Stimulated activated CD4-positive, alpha-beta T cell treated with anti-CD3 and anti-CD28 coated beads, Interleukin-4, amount 100 ng/mL, for 48 hours (primary cell): Measurements from ENCODE around the gene TRAF3.
"Not testable (repeated sequence)": the region's sequence is repeated elsewhere in the genome, so short reads cannot be mapped to it uniquely, and the experiment has no call there.

Experiments
- DNase-seq, 2 donors: peaks; one replicate each; pipeline ENCODE4 v3.0.0-alpha.2; 2020; ENCODE audit warnings: low read depth in 2 of 2

Gene TRAF3

DNA sequence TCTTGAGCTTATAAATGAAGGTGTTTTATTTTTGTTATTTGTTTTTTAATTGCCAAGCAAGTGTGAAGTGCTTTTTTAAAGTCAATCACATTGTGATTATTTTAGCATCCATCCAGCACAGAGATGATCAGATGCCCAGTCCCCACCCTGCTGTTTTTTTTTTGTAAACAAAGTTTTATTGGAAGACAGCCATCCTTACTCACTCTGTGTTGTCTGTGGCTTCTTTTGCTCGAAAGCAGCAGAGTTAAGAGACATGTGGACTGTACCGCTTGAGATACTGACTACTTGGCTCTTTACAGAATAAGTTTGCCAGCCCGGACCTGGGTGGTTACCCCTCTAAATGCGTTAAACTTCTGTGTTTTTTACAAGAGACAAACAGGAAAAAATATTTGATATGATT is 114.3 kb downstream of the TRAF3 start:
- no peak for DNase-seq

DNA sequence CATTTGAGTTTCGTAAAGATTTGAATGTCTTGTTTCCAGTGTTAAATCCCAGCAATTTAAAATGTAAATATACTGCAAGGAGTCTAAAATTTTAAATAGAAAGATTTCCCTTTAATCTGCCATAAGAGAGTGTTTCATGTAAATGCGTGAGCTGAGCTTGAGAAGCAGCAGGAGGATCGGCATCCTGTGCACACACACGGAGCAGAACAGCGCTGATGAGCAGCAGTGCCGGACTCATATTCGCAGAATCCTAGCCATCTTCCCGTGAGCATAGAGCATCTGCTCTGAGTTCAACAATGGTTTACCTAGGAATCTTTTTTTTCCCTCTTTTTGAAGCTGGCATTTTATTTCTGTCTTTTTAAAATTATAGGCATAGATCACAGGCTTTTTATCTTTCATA is 115.4 kb downstream of the TRAF3 start:
- DNase-seq = no peak

DNA sequence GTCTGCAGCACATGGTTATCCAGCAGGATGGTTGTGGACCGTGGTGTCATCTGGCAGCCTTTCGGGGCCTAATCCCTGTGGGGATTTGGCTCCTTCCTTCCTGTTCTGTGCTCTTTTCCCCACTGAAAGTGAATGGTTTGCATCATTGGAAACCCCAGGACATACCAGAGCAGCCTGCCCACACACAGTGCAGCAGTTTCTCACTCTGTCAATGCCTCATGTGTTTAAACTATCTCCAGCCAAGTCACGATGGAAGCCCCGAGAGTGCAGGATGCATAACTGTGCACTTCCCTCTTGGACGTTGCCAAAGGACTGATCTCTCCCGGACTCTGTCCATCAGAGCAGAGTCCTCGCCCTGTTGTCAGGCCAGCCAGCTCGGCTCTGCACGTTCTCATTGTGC is 116.2 kb downstream of the TRAF3 start:
- DNase-seq = no peak

DNA sequence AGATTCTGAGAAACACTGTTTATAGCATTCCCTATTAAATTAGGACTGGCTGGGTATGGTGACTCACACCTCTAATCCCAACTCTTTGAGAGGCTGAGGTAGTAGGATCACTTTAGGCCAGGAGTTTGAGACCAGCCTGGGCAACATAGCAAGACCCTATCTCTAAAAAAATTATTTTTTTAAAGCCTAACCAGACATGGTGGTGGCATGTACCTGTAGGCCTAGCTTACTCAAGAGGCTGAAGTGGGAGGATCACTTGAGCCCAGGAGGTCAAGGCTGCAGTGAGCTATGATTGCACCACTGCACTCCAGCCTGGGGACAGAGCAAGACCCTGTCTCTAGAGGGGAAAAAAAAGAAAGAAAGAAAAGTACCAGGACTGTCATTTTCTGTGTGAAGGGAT is 119.5 kb downstream of the TRAF3 start:
- DNase-seq = not testable (repeated sequence)

DNA sequence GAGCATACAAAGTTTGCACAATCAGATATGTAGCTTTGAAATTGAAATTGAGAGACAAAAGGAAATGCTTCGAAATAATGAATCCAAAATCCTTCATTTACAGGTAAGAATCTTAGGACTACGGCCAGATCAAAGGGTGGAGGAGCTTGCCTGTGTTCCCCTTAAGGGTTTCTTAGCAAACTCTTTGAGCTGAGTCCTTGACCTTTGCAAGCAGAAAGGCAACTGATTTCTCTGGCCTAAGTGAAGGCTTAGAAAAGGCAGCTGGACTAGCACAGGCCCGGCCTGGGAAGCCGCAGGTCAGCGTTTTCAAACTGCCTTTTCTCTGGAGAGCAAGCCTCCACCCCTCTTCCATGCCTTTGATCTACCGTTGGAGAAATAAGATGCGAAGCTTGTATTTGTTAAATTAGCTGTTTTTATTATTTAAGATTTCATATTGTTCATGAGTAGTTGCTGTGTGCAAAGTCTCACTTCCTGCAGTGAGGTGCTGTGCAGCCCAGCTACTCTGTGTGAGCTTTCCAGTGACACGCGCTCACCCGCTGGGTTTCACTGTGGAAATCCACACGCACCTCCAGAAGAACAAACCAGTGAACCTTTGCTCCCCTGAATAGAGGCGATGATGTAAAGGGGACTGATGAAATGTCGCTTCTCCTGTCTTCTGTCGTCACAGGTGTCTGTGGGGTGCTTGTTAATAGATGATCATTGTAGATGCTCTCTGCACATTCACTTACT is 120.2 kb downstream of the TRAF3 start:
- no peak for DNase-seq

DNA sequence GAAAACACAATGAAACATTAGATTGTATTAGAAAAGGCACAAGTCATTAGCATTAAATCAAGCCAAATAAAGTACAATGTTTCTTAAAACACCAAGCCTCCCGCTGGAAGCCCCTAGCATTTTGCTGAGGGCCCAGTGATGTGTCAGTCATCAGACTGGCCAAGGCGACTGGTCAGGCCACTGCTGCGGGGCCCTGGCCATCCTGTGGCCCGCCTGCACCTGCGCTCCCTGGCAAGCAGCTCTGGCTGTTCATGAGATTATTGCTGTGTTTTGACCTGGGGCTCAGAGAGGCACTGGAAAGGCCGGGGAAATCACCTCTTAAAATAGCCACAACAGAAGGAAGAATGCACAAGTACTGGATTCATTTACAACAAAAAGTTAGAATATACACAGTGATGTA is 121.0 kb downstream of the TRAF3 start:
- no peak for DNase-seq

DNA sequence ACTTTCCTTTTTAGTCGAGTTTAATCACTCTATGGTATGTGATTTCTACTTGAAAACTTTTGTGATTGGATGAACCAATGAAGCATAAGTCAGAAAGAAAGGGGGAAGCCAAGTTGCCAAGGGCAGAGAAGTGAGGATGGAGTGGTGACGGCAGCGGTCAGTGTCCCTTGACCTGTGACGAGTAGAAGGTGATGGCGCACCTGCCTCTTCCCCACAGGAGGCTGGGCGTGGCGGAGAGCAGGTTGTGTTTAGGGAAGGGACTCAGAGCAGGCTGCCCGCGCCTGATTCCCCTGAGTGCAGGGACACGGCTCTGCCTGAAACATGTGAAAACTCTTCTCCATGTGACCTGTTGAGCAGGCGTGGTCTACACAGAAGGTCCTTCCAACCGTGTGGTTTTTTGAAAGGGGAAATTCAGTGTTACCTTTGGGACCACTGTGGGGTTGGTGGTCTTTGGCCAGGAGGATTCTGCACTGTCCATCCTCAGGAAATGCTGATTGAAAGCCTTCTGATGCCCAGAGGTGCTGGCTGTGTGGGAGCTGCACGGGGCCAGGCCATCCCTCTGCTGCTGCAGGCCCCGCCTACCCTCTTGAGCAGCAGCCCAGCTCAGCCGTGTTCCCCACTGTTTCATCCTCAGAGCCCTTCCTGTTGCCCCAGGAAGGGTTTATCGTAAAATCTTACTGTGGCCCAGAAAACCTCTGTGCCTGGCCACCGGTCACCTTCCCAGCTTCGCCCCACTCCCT is 121.7 kb downstream of the TRAF3 start:
- no peak for DNase-seq

DNA sequence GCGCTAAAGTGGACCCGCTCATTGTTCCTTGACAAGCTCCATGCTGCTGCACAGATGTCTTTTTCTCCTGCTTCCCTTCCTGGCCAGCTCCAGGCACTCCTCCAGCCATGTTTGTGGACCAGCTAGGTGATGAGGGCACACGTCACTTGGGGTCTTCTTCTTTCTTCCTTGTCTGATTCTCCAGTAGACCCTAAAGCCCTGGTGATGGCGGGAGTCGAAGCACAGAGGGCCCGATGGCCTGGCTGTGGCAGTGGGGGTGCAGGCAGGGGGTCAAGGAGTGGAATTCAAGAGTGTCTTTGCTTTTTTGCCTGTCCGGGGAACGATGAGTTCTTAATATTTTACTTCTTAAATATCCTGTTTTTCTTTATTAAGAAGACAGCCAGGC is 122.3 kb downstream of the TRAF3 start:
- no peak for DNase-seq

DNA sequence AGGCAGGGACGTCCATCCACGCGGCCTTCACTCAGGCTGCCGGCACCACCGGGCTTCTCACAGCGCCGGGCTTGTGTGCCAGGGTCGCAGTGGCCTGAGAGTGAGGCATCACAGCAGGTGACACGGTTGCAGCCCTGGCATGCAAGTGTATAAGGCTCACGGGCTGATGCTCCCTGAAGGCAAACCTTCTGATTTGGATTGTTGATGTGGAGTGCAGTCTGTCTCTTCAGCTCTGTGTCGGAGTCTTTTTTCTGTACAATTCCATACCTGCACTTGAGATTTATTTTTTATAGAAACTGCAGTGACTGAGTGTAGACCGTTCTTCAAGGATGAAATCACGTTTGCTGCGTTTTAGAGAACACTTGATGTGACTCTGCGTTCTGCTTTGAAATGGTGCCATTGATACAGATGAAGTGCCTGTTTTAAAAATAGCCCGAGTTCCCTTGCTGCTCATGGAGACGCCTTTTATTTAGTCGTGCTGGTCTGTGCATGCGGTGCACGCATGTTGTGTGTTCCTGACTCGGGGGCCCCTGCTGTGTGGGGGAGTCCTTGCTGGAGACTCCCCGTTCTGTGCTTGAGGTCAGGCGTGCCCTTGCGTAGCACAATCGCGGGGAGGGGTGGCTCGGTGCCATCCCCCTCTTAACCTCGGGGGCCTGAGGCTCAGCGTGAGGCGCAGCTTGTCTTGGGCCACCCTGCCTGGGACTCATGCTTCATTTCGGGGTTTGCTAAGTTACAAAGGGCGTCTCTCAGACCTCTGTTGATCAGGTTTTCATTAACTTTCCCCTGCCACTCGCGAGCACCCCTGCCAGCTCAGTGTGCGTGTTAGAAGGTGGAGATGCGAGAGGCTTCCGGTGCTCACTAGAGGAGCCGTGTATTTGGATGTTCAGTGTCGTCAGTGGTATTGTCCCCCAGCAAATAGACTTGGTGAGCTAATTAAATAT is 123.7 kb downstream of the TRAF3 start:
- no peak for DNase-seq

DNA sequence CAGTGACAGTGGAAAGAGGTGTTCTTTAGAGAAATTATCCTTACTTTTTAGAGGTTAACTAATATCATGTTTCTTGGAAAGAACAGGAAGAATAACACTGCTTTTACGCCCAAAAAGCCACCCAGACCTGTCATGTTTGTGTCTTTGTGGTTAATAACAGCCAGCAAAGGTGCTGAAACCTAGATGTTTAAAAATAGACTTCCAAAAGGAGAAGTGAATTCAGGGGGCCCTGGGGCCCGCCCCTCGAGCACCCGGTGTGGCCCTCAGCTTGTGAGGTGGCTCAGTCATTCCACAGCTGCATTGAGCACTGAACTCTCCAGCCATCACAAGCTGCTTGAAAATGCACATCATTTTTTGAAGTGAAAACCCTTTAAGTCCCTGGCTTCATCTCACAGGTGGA is 124.4 kb downstream of the TRAF3 start:
- DNase-seq = no peak

DNA sequence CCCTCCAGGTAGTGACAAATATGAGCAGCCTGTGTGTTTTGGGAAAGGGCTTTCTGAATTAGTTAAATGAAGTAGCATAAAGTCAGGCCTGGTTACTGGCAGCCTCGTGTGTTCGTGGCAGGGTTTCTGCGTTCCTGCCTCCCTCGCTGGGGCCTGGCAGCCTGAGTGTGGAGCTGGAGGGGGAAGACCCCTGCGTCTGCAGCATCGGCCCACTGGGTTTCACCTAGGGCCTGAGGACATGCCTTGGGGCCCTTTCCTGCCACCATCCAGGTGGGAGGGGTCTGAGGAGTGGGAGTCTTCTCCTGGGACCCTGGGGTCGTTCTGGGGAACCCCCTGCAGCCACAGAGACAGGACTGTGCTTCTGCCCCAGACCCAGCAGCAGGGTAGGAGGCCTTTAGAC is 124.8 kb downstream of the TRAF3 start:
- DNase-seq = no peak

DNA sequence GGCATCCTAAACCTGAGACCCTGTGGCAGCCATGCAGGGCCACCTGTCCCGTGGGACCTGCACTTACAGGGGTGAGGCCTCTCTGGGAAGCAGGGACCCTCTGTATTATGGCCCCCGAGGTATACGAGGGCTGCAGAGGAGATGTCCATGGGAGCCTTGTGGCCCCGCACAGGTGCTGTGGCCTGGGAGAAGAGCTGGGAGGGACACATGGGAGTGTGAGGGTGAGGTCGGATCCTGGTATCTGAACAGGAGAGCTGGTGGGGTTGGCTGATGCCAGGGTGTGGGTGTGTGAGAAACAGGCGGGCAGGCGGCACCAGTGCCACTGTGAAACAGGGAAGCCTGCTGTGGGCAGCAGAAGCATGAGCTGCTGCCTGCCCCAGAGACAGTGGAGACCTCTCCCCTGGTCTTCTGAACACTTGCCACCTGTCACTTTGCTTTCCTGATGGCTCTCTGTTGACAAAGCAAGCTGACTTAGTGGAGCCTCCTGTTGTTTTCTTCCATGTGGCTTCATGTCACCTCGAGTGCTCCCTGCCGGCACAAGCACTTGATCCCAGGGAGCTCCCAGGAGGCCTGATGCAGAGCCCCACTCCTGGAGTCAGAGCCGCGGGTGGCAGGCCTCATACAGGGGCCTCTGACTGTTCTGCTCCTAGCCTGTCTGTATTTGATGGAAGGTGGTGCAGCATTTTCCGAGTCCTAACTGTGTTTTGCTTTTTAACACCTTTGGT is 125.4 kb downstream of the TRAF3 start:
- DNase-seq = no peak

DNA sequence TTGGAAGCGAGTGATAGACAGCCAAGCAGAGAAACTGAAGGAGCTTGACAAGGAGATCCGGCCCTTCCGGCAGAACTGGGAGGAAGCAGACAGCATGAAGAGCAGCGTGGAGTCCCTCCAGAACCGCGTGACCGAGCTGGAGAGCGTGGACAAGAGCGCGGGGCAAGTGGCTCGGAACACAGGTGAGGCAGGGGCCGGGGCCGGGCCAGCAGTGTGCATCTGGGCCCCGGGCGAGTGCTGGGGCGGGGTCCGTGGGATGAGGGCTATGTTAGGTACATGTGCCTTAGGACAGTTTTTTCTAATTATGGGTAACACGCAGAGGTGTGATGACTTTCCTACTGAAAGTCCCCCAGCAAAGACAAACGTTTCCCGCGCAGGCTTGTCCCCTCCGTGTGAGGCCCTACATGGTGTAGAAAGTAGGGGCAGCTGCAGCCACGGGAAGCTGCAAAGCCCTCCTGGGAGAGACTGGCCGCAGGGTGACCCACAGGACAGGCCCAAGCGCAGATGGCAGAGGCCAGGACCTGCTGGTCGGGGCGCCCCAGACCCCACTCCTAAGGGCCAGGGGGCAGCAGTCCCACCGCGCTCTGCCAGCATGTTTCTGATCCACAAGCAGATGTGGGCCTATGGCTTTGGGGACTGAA is 126.1 kb downstream of the TRAF3 start:
- DNase-seq = no peak

DNA sequence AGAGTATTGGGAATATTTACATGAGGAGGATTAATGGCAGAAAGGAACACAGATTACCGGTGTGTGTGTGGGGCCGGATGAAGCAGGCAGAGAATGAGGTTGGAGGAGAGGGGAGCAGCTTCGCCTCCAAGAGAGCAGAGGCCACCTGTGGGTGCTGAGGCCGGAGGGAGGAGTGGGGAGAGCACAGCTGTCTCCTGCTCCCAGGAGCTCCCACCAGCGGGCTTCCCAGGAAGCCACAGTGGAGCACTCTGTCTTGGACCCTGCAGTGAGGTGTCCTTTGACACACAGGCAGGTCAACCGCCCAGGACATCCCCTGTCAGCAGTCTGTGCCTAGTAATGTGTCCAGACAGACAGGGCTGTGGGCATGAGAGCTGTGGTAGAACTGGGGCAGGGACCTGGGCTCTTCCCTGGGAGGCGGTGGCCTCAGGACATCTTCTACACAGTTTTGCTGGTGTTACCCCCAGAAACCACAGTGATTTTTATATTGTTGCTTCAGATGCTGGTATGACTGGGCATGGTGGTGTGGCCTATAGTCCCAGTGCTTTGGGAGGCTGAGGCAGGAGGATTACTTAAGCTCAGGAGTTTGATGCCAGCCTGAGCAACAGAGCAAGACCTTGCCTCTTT is 126.8 kb downstream of the TRAF3 start:
- DNase-seq = no peak

DNA sequence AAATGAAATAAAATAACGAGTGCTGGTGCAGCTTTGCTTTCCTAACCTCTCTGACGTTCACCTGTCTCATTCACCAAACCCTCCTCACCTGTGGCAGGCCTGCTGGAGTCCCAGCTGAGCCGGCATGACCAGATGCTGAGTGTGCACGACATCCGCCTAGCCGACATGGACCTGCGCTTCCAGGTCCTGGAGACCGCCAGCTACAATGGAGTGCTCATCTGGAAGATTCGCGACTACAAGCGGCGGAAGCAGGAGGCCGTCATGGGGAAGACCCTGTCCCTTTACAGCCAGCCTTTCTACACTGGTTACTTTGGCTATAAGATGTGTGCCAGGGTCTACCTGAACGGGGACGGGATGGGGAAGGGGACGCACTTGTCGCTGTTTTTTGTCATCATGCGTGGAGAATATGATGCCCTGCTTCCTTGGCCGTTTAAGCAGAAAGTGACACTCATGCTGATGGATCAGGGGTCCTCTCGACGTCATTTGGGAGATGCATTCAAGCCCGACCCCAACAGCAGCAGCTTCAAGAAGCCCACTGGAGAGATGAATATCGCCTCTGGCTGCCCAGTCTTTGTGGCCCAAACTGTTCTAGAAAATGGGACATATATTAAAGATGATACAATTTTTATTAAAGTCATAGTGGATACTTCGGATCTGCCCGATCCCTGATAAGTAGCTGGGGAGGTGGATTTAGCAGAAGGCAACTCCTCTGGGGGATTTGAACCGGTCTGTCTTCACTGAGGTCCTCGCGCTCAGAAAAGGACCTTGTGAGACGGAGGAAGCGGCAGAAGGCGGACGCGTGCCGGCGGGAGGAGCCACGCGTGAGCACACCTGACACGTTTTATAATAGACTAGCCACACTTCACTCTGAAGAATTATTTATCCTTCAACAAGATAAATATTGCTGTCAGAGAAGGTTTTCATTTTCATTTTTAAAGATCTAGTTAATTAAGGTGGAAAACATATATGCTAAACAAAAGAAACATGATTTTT is 128.2 kb downstream of the TRAF3 start:
- no peak for DNase-seq

DNA sequence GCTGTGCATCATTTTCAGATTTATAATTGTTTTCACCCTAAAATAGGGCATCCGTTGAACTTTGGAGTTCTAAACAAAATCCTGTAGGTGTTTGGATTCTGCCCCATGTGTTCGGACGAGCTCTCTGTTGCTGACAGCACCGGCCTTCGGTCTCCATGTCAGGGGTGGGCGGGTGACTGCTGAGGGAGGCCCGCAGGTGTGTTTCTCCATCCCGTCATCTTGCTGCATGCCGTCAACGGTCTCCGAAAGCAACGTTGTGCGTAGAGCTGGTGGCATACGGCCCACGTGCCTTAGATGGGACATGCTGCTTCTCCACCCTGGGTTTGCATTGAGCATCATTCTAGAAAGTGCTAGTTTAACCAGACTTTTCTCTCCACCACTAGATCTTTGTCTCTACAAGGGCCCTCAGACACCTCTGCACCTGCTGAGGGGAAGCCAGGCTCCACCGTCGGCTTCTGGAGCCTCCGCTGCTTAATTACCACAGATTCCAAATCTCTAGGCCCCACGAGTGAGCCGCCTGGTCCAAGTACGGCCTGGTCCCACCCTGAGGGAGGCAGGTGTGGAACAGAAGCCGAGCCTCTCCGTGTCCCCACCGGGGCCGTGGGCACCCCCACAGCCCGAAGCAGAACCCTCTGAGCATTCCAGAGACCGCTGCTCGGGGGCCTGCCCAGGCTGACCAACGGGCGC is 129.5 kb downstream of the TRAF3 start:
- DNase-seq = no peak

DNA sequence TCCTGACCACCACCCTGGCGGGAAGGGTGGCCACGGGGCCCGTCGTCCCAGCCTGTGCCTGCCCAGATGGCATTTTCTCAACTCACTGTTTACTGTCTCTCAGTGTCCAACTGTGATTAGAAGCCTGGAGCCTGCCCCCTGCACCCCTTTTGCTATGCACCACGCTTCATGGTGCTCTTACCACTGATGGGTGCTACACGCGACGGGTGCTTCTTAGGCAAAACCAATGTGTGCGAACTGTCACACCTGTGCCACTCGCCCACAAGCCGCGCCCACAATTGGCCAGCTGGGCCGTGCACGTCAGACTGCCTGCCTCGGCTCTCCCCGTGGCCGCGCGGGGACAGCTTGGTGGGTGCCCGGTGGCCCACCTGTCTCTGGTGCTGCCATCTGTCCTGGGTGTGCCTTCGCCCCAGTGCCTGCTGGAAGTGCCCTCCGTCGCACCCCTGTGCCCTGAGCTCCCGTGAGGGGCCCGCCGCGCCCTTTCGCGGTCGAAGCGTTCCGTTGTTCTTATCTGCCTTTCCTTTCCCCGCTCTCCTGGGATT is 130.1 kb downstream of the TRAF3 start:
- DNase-seq = no peak

DNA sequence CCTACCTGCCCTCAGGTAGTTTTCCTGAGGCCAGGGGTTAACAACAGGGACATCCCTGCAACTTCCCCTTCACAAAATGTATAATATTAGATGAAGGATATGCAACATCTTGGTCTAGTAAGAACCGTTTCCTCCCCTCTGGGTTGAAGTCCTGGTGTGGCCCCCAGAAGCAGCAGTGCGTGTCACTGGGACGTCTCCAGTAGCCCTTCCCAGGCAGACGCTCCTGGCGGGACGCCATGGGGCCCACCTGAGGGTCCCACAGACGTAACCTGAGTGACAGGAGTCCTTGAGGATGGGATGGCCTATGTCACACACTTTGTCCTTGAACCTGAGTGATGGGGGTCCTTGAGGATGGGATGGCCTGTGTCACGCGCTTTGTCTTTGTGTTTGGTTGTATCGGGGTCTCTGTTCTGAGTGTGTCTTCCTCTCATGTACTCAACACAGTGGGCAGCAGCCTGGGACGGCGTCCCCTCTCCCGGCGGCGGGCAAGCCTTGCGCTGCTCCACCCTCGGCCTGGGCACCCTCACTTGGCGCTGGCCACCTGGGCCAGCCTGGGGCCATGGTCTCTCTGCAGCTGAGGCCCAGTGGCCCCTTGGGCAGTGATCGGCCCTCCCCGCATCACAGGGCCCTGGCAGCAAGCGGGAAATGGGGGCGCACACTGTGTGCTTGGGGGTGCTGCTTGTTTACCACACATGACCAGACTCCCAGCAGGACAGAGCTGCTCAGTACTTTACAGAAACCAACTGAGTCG is 130.9 kb downstream of the TRAF3 start:
- DNase-seq = no peak
